Erythroblast (primary cell): Measurements from ENCODE around the gene NPY.

Source experiments
- GATA1 ChIP-seq: IDR thresholded peaks from 2 replicates; pipeline ENCODE4 v1.6.1; 2011; ENCODE audit warnings: low read depth, mild to moderate bottlenecking, control low read depth, low read length, moderate library complexity
- POLR2A ChIP-seq: IDR thresholded peaks from 2 replicates; pipeline ENCODE4 v1.6.1; 2011; ENCODE audit warnings: mild to moderate bottlenecking, low read length

DNA sequence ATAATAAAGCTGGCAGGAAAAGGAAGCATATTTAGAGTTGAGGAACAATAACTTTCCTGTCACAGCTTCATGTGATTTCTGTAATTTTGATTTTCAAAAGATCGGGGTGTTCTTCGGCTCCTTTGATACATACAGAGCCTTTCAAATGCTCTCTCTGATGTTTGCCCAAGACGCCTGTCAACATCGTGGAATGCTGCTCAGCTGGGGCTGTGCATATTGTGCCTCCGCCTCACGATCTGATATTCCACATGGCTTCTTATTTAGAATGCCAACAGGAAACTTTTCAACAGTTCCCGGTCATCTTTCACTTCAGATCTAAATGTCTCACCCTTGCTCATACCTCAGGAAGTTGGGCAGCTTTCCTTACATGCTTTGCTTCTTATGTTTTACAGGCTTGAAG is 7.3 kb downstream of the NPY start:
- TF ChIP-seq POLR2A (no peak), GATA1 (no peak)
